Aorta (tissue), 5 donors: ENCODE results near the gene FHOD1. TPM values are rescaled to one million over a fixed set of nuclear protein-coding genes. Genes with fewer than 3 reads are reported as not detected.
A peak's percentile ranks its signal among the peaks of the same experiment; 100 is the strongest.

ENCODE experiments used
- ATAC-seq: fragments of 200-7000 bp; cut with Tn5 transposase; one replicate; pipeline ENCODE4 v1.9.1; 2022; ENCODE audit warnings: moderate library complexity; ENCODE audit not compliant: low FRiP score
- DNase-seq, 2 donors: peaks; one replicate each; pipeline ENCODE4 v3.0.0-alpha.2; 2020
- H3K27ac ChIP-seq, 2 donors: one replicate each; pipeline ENCODE4 v1.5.1; 2013; ENCODE audit warnings: low read length in 2 of 2, mild to moderate bottlenecking in 2 of 2, moderate library complexity in 2 of 2, control low read depth in 1 of 2, inconsistent platforms in 1 of 2, low read depth in 1 of 2
- H3K27me3 ChIP-seq, 2 donors: one replicate each; pipeline ENCODE4 v1.6.1; 2013; ENCODE audit warnings: control low read depth in 1 of 2, low read length in 1 of 2, mild to moderate bottlenecking in 1 of 2, moderate library complexity in 1 of 2; ENCODE audit not compliant: insufficient read depth in 2 of 2, control insufficient read depth in 1 of 2
- H3K36me3 ChIP-seq, 2 donors: one replicate each; pipeline ENCODE4 v1.6.1; 2013; ENCODE audit warnings: control low read depth in 1 of 2, low read length in 1 of 2, mild to moderate bottlenecking in 1 of 2; ENCODE audit not compliant: insufficient read depth in 2 of 2, control insufficient read depth in 1 of 2
- H3K4me1 ChIP-seq, 2 donors: one replicate each; pipeline ENCODE4 v1.6.1; 2013; ENCODE audit warnings: low read length in 2 of 2, control low read depth in 1 of 2, mild to moderate bottlenecking in 1 of 2, moderate library complexity in 1 of 2; ENCODE audit not compliant: insufficient read depth in 2 of 2, control insufficient read depth in 1 of 2
- H3K4me3 ChIP-seq, 2 donors: one replicate each; pipeline ENCODE4 v1.5.1; 2013; ENCODE audit warnings: low read length in 2 of 2, control low read depth in 1 of 2, mild to moderate bottlenecking in 1 of 2
- H3K9me3 ChIP-seq: one replicate; pipeline ENCODE4 v1.6.1; 2013; ENCODE audit warnings: mild to moderate bottlenecking, low read length; ENCODE audit not compliant: control insufficient read depth
- WGBS, 2 donors: extraction: QIAGEN DNeasy Blood & Tissue Kit; methylation state at CpG; one replicate each; pipeline ENCODE4 v1.1.7; 2013; 5-methylcytosine and 5-hydroxymethylcytosine counted together
- intact Hi-C, 2 donors: fragments of 100-400 bp; cut with DNase I; formaldehyde crosslinking; loops; one replicate each; pipeline versions ENCODE4 v1.14.2 to v1.15.0; 2022
- long read RNA-seq, 2 donors: library from polyadenylated mRNA; unstranded; transcript quantifications; one replicate each; pipeline ENCODE4 v2.0.0, GENCODE V29; 2020 to 2021
- polyA plus RNA-seq, 2 donors: library from polyadenylated mRNA; stranded (reverse); fragments of 200-250 nt; gene quantifications; one replicate each; pipeline ENCODE4 v1.2.3, GENCODE V29; 2013
- total RNA-seq, 2 donors: library from RNA; stranded (reverse); fragmentation: NEBNext Ultra II Directional; extraction: Animal tissue kit (Norgen Biotek cat#: 25700); gene quantifications; one replicate each; pipeline ENCODE4 v1.2.1, GENCODE V29; 2021
- donor health status: healthy with polysubstance abuse.
- donor health status: Bipolar disorder and iron deficiency.
- donor health status: DM: no; HTN: no; CAD: no.
- donor health status: DM: no; HTN: no; CAD: no.
- donor health status: DM: yes; HTN: yes; CAD: no.

Gene FHOD1
- total RNA-seq: 10 to 100 TPM; 28.2 to 47.9 TPM
- 10 to 100 TPM; 12.9 to 41.3 TPM for polyA plus RNA-seq
- long read RNA-seq, donor 1, partial matches to known transcripts: 9 of 11 reads
- long read RNA-seq, donor 1, other reads (novel, unspliced or antisense): 2 of 11 reads
- long read RNA-seq, donor 2, partial matches to known transcripts: 8 of 16 reads
- long read RNA-seq, donor 2, other reads (novel, unspliced or antisense): 6 of 16 reads

DNA sequence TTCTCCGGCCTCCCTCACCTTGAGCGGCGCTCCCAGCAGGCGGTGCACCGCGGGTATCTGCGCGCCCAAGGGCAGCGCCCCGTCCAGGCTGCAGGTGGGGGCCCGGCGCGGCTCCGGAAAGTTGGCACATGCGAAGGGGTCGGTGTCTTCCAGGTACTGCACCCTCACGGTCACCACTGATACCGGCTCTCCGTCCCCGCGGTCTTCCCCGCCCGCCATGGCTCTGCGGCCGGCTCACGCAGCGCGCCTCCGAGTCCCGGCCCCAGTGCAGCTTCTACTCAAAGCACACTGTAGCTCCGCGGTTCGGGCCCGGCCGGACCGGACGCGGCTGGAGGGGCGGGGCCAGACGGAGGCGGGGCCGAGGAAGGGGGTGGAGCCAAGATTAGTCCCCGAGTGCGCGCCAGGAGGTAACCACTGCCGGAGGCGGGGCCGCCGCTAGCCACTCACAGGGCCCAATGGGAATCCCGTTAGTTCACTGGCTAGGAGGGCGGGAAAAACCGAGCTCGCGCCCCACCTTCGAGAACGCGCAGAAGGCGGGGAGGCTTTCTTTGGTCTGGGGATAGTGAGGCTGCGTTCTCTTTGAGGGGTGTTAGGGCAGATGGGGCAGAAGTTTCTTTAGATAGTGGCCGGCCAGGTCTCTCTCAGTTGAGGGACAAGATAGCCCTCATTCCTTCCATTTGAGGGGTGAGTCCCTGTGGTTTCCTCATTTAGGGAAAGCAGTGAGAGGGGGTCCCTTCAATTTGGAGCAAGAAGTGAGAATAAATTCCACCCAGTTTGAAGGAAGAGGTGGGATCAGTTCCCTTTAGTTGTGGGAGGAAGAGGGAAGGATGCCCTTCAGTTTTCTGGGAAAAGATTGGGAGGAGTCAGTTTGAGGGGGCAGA, at the start of gene FHOD1:
Gene FHOD1, minus strand, starts transcription at position 290 of the 881 bp plus-strand sequence. Its CDS starts 71 bp downstream, at position 219.
- intact Hi-C loops: no loop called here
- peak; percentile 98 to 100 for DNase-seq
- no peaks in the 10 kb centered on the region for H3K36me3 ChIP-seq
- ATAC-seq: peak; percentile 94
- H3K4me3 ChIP-seq: peak within 1 kb of the TSS; percentile 60 to 78
- WGBS, 2 donors: 0% methylated on average over 59 to 60 of the region's 60 CpGs
- peak within 1 kb of the TSS in 1 of 2 donors; percentile 69 for H3K27ac ChIP-seq
- no peaks in the 10 kb centered on the region for H3K9me3 ChIP-seq
- H3K27me3 ChIP-seq: no peaks in the 10 kb centered on the region
- no peaks in the 10 kb centered on the region for H3K4me1 ChIP-seq

- Histone ChIP-seq H3K9me3 (no peaks in the 10 kb centered on the region), H3K36me3 (no peaks in the 10 kb centered on the region), H3K4me1 (no peaks in the 10 kb centered on the region), H3K27ac (no peak overlapping the region), H3K4me3 (no peak overlapping the region), H3K27me3 (no peaks in the 10 kb centered on the region)
- 59 to 66% methylated on average over 3 of the region's 3 CpGs for WGBS, 2 donors
- intact Hi-C loops: no loop called here
- DNase-seq: peak in 1 of 2 donors; percentile 6
- no peak for ATAC-seq
Observed at GRCh38 chr16:67296420-67296819, 49.1 kb upstream of the FHOD1 start.

DNA sequence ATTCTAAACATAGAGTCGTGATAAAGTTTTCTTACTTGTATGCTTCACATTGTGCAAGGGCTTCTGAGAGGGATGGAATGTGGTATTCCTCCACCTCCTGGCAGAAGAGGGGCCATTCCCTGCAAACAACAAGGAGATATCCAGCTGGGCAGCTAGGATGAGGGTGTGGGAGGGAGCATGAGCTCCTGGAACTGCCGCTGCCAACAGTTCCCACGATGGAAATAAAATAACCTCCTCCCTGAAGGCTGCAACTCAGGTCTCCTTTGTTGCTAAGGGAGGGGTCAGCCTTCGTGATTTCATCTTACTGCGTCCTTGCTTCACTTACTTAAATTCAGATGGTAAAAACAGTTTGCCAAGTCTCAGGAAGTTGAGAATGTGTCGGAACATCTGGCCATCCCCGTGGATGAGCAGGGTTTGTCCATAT, 47.7 kb upstream of the FHOD1 start:
- DNase-seq (peak; percentile 16 to 36), ATAC-seq (no peak)
- Histone ChIP-seq H3K9me3 (no peaks in the 10 kb centered on the region), H3K36me3 (no peaks in the 10 kb centered on the region), H3K27ac (no peak overlapping the region), H3K4me1 (no peaks in the 10 kb centered on the region), H3K27me3 (no peaks in the 10 kb centered on the region), H3K4me3 (no peak overlapping the region)
- intact Hi-C loops: no loop called here
- WGBS, 2 donors: 68% methylated on average over 7 of the region's 7 CpGs

DNA sequence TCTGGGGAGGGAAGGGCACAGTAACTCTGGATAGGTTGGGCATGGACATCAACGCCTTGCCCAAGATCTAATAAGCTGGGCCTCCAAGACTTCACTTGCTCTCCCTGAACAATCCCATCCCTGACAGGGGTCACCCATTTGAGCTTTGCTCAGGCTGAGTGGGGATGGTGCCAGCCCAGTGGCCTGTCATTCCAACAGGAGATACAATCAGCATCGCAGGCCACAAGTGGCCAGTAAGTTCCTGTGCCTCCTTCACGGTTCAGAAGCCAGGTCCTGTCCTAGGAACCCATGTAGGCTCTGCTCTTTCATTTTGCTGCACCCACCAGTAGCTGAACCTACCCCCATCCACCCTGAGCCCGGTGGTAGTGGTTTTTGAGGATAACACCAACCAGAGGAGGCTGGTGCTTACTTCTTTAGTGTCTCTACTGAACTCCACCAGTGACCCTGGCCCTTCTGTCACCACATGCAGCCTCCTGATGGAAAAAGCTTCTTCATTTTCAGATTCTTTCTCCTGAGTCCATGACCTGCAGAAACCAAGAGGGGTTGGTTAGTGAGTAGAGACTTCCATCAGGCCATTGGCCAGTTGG, 47.0 kb upstream of the FHOD1 start:
- intact Hi-C loops: no loop called here
- no peak for ATAC-seq
- Histone ChIP-seq H3K27me3 (no peaks in the 10 kb centered on the region), H3K27ac (no peak overlapping the region), H3K9me3 (no peaks in the 10 kb centered on the region), H3K36me3 (no peaks in the 10 kb centered on the region), H3K4me3 (no peak overlapping the region), H3K4me1 (no peaks in the 10 kb centered on the region)
- DNase-seq: peak in 1 of 2 donors; percentile 33
- 89 to 93% methylated on average over 4 of the region's 4 CpGs for WGBS, 2 donors

DNA sequence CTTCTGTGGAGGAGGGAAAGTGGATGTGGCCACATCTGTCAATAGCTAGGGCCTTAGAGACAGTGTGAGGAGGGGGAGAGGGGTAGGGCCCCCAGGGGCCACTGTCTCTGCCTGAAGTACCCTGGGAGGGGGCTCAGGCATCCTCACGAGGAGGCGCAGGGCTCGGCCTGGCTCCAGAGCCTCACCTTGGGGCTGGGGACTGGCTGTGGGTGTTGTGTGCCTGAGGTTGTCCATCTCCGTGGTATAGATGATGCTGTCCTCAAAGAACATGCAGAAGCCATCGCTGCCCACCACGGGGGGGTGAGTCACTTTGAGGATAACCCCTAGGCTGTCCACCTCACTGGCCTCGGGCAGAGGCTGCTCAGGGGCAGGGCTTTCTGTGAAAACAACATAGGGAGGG, 44.2 kb upstream of the FHOD1 start:
- 84 to 87% methylated on average over 7 of the region's 7 CpGs for WGBS, 2 donors
- Histone ChIP-seq H3K4me1 (no peaks in the 10 kb centered on the region), H3K9me3 (no peaks in the 10 kb centered on the region), H3K27me3 (no peaks in the 10 kb centered on the region), H3K36me3 (no peaks in the 10 kb centered on the region), H3K4me3 (no peak overlapping the region), H3K27ac (no peak overlapping the region)
- ATAC-seq (no peak), DNase-seq (no peak)
- intact Hi-C loops: no loop called here

GRCh38 chr16:67287960-67288359, 40.7 kb upstream of the FHOD1 start:
- WGBS, 2 donors: 95 to 96% methylated on average over 14 of the region's 14 CpGs
- ATAC-seq: no peak
- Histone ChIP-seq H3K27me3 (no peaks in the 10 kb centered on the region), H3K4me3 (no peak overlapping the region), H3K9me3 (no peaks in the 10 kb centered on the region), H3K27ac (no peak overlapping the region), H3K4me1 (no peaks in the 10 kb centered on the region), H3K36me3 (no peaks in the 10 kb centered on the region)
- no peak for DNase-seq
- intact Hi-C loops: no loop called here

DNA sequence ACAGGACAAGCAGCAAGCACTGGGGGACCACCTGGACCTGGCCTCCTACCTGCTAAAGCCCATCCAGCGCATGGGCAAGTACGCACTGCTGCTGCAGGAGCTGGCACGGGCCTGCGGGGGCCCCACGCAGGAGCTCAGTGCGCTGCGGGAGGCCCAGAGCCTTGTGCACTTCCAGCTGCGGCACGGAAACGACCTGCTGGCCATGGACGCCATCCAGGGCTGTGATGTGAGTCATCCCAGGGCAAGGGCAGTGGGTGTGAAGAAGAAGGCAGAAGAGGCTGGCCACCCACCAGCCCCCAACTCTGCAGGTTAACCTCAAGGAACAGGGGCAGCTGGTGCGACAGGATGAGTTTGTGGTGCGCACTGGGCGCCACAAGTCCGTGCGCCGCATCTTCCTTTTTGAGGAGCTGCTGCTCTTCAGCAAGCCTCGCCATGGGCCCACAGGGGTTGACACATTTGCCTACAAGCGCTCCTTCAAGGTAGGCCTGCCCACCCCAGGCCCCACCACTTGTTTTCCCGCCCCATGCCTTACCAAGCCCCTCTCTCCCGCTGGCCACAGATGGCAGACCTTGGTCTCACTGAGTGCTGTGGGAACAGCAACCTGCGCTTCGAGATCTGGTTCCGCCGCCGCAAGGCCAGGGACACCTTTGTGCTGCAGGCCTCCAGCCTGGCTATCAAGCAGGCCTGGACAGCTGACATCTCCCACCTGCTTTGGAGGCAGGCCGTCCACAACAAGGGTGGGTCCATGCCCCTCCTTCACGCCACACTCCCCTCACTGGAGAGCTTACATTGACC, 39.4 kb upstream of the FHOD1 start:
- Histone ChIP-seq H3K4me1 (no peaks in the 10 kb centered on the region), H3K27ac (no peak overlapping the region), H3K4me3 (no peak overlapping the region), H3K27me3 (no peaks in the 10 kb centered on the region), H3K9me3 (no peaks in the 10 kb centered on the region), H3K36me3 (no peaks in the 10 kb centered on the region)
- no peak for ATAC-seq
- 93 to 96% methylated on average over 28 of the region's 28 CpGs for WGBS, 2 donors
- DNase-seq: peak in 1 of 2 donors; percentile 69
- intact Hi-C loops: no loop called here
